MCF 10A (cell line): ENCODE data around the gene MPRIP. TPM values are rescaled to one million over a fixed set of nuclear protein-coding genes. Genes with fewer than 3 reads are reported as not detected.

Experiments
- BruUV-seq: library from RNA; stranded (reverse); fragments of 400-500 nt; replicated peaks from 2 replicates; lab custom pipeline; 2021; lab: Mats Ljungman, UMichigan
- CTCF ChIA-PET: fragments of 300-600 bp; sonication (Branson Sonifier 250); formaldehyde crosslinking; extraction: SDS; loops from one replicate; lab custom pipeline; 2021; ENCODE audit warnings: antibody characterized with exemption, inconsistent platforms; lab: Yijun Ruan, JAX
- POLR2A ChIA-PET: fragments of 300-600, 350-650 bp; sonication (Branson Sonifier 250); formaldehyde crosslinking; extraction: SDS; loops from one replicate; lab custom pipeline; 2020; ENCODE audit warnings: antibody characterized with exemption, inconsistent platforms; lab: Yijun Ruan, JAX
- DNase-seq: peaks from one replicate; pipeline ENCODE4 v3.0.0-alpha.2; 2018; ENCODE audit not compliant: unreplicated experiment
- H3K27ac Mint-ChIP-seq: one replicate; pipeline ENCODE4 v1.8.0; 2022; ENCODE audit warnings: mild to moderate bottlenecking, low read depth, mixed read lengths; ENCODE audit not compliant: unreplicated experiment
- H3K27me3 Mint-ChIP-seq: one replicate; pipeline ENCODE4 v1.8.0; 2022; ENCODE audit warnings: mixed read lengths; ENCODE audit not compliant: insufficient read depth, unreplicated experiment
- H3K36me3 Mint-ChIP-seq: one replicate; pipeline ENCODE4 v1.8.0; 2022; ENCODE audit warnings: mild to moderate bottlenecking, moderate library complexity, mixed read lengths; ENCODE audit not compliant: insufficient read depth, unreplicated experiment
- H3K4me1 Mint-ChIP-seq: one replicate; pipeline ENCODE4 v1.8.0; 2022; ENCODE audit warnings: mixed read lengths; ENCODE audit not compliant: insufficient read depth, unreplicated experiment
- H3K4me3 Mint-ChIP-seq: one replicate; pipeline ENCODE4 v1.8.0; 2022; ENCODE audit warnings: mild to moderate bottlenecking, moderate library complexity, mixed read lengths; ENCODE audit not compliant: unreplicated experiment
- H3K9me3 Mint-ChIP-seq: one replicate; pipeline ENCODE4 v1.8.0; 2022; ENCODE audit warnings: mixed read lengths; ENCODE audit not compliant: unreplicated experiment
- CTCF ChIP-seq: fragments of 200-600 bp; IDR thresholded peaks from one replicate; pipeline ENCODE4 v1.8.0; 2022; ENCODE audit warnings: antibody characterized with exemption, mild to moderate bottlenecking; ENCODE audit not compliant: unreplicated experiment
- intact Hi-C: fragments of 100-400 bp; cut with micrococcal nuclease; formaldehyde crosslinking; loops from 2 replicates; pipeline ENCODE4 v1.14.1; 2022
- total RNA-seq: library from RNA; stranded (reverse); gene quantifications from 2 replicates; pipeline ENCODE4 v1.2.3, GENCODE V29; 2022

Gene MPRIP
- total RNA-seq, 1 experiment from 2014 or later, result 230 TPM

DNA sequence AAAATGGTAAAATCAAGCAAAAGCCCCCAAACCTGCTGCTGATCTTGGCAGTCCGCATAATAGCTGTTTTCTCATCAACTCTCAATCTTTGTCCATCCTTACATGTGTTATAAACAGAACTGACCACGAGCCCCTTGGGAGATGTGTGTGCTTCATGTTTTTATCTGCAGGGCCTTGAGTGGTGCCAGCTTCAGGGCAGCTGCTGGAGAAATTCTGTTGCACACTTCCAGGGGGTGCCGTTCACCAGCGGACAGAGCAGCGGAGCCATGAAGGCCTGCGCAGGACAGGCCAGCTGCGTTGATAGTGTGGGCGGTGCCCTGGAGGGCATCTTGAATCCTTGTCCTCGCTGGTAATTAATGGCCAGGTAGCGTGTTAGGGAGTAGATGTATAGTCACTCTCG is 20.1 kb downstream of the MPRIP start:
- ChIA-PET POLR2A (interaction anchor here (0.9 to 2.1 kb wide), 4 partner anchors 9 to 21 kb away, joined by 3 to 6 read pairs (median 4); no protein-coding TSS in a partner anchor), CTCF (interaction anchor here (0.6 to 1.3 kb wide), 5 partner anchors 15 to 293 kb away, joined by 3 to 4 read pairs (median 3); no protein-coding TSS in a partner anchor)
- Mint-ChIP-seq H3K9me3 (no peaks in the 10 kb centered on the region), H3K36me3 (peaks cover 31% of the 10 kb centered on the region), H3K4me3 (no peak overlapping the region), H3K27ac (no peak overlapping the region), H3K4me1 (peaks cover 42% of the 10 kb centered on the region), H3K27me3 (no peaks in the 10 kb centered on the region)
- BruUV-seq, result no TSS peak
- no peak for DNase-seq
- TF ChIP-seq CTCF, result no peak
- intact Hi-C loops, result no loop called here

- ChIA-PET CTCF (interaction anchor here (1.0 to 1.3 kb wide), 2 partner anchors 16 to 47 kb away, joined by 3 read pairs; no protein-coding TSS in a partner anchor), POLR2A (interaction anchor here (0.9 to 2.1 kb wide), 4 partner anchors 9 to 21 kb away, joined by 3 to 6 read pairs (median 4); no protein-coding TSS in a partner anchor)
- intact Hi-C loops, result no loop called here
- Mint-ChIP-seq H3K4me3 (peak overlapping the region; percentile 3), H3K9me3 (no peaks in the 10 kb centered on the region), H3K36me3 (peaks cover 26% of the 10 kb centered on the region), H3K27me3 (no peaks in the 10 kb centered on the region), H3K27ac (peak overlapping the region; percentile 2), H3K4me1 (peaks cover 44% of the 10 kb centered on the region)
- no peak for TF ChIP-seq CTCF
- peak; percentile 51 for DNase-seq
- BruUV-seq, result no TSS peak
These were observed 20.6 kb downstream of the MPRIP start for GRCh38 chr17:17062866-17063265.

DNA sequence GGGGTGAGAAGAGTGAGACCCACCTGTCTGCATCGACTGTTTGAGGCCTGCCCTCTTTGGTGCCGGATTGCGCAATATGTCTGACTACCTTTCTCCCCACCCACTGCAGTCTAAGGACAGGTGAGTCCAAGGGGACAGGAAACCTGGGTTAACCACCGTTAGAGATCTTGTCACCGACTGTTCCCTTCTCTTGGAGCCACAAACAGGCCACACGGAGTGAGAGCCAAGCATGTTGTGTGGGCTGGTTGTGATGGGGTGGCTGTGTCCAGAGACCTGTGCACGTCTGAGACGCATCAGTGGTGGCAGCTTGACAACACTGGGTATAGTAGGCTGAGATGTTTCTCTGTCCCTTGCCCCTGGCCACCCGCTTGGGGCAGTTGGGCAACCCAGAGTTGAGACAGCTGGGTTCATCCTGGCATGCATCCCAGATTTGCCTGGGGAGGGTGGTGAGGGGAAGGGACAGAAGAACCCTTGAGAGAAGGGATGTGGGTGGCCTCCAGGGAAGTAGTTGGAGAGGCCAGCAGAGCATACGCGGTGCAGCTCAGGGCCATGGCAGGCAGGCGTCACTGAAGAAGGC is 21.4 kb downstream of the MPRIP start:
- intact Hi-C loops, result no loop called here
- ChIA-PET CTCF (no interaction called here), POLR2A (interaction anchor here (0.9 to 2.1 kb wide), 3 partner anchors 17 to 22 kb away, joined by 3 to 6 read pairs (median 4); no protein-coding TSS in a partner anchor)
- peaks cover 18% of the 10 kb centered on the region for H3K36me3 Mint-ChIP-seq
- no peak for TF ChIP-seq CTCF
- peak overlapping the region; percentile 2 for H3K27ac Mint-ChIP-seq
- no peak overlapping the region for H3K4me3 Mint-ChIP-seq
- no peaks in the 10 kb centered on the region for H3K9me3 Mint-ChIP-seq
- peak; percentile 90 for DNase-seq
- H3K4me1 Mint-ChIP-seq, result peaks cover 44% of the 10 kb centered on the region
- BruUV-seq, result no TSS peak
- no peaks in the 10 kb centered on the region for H3K27me3 Mint-ChIP-seq

GRCh38 chr17:17064322-17064721 is 22.1 kb downstream of the MPRIP start:
- TF ChIP-seq CTCF, result no peak
- no peaks in the 10 kb centered on the region for H3K27me3 Mint-ChIP-seq
- intact Hi-C loops, result no loop called here
- H3K4me3 Mint-ChIP-seq, result no peak overlapping the region
- ChIA-PET CTCF (interaction anchor here (0.7 kb wide), 2 partner anchors 11 to 29 kb away, joined by 4 read pairs; no protein-coding TSS in a partner anchor), POLR2A (interaction anchor here (0.9 to 2.1 kb wide), 2 partner anchors 18 to 21 kb away, joined by 3 to 6 read pairs; no protein-coding TSS in a partner anchor)
- peaks cover 16% of the 10 kb centered on the region for H3K36me3 Mint-ChIP-seq
- no peaks in the 10 kb centered on the region for H3K9me3 Mint-ChIP-seq
- H3K27ac Mint-ChIP-seq, result no peak overlapping the region
- no peak for DNase-seq
- H3K4me1 Mint-ChIP-seq, result peaks cover 44% of the 10 kb centered on the region
- BruUV-seq, result no TSS peak
